ENCODE results near the gene VWA7. TPM values are rescaled to one million over a fixed set of nuclear protein-coding genes. Genes with fewer than 3 reads are reported as not detected.
A peak's percentile ranks its signal among the peaks of the same experiment; 100 is the strongest.

VWA7 gene
- total and polyA plus RNA-seq, 9 donors: 0.71 to 2.1 (median 1.6) TPM

DNA sequence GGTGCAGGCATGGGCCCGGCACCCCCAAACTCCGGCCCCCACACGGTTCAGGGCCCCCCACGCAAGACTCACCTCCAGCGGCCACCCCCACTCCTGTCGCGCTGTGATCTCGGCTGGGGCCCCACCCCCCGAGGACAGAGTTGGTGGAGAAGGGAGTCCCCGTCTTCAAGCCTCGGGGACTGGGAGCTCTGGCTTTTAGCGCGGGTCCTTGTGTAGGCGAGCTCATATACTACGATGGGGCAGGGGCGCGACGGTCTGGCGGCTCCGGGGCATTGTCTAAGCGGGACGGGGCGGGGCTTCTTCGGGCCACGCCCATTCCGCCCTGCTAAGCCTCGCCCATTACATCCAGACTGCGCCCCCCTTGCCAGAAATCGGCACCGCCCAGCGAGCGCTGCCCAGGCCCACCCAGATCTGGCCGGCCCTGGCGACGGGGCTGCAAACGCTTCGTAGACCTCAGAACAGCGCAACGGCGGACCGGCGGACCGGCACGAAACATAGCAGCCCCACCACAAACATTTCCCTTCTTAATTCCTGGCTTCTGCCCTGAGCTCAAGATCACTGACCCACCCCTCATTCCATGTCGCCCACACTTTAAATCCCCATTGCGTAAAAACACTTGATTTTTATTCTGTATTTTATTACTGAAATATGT, 47.0 kb downstream of the VWA7 start:
- Histone ChIP-seq H3K4me3 (ENCODE audit: low read length) (peak overlapping the region; percentile 99), H3K27me3 (ENCODE audit: control insufficient read depth, insufficient read depth, low read length) (no peaks in the 10 kb centered on the region), H3K36me3 (ENCODE audit: control insufficient read depth, insufficient read depth, low read length) (peaks cover 76% of the 10 kb centered on the region), H3K4me1 (ENCODE audit: control insufficient read depth, insufficient read depth, low read length) (peaks cover 40% of the 10 kb centered on the region), H3K9me3 (replicated peaks; ENCODE audit: control insufficient read depth, low read depth, low read length) (no peaks in the 10 kb centered on the region), H3K27ac (ENCODE audit: low read length) (peak overlapping the region; percentile 100)
- DNase-seq: peak; percentile 97
- WGBS (ENCODE audit: insufficient coverage): under 1% methylated on average over 30 of the region's 46 CpGs

DNA sequence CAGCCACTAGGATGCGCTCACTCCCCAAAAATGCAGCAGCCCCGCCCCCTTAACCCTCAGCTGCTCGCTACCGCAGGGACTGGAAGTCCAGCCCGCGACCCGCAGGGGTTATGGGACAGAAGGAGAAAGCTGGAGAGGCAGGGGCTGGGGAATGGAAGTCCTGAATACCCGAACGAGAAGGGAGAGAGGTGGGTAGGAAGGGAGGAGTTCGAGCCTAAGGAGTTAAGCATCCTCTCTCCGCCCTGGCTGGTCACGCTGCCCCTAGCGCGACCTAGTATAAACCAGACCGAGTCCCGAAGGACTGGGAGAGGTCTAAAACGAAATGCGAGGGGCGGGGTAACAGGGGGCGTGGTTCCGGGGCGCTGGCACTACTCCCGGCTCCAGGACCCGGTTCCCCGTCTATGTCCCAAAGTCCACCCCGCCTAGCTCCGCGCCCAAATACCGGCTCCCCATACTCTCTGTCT, 47.6 kb downstream of the VWA7 start:
- 0% methylated on average over 20 of the region's 29 CpGs for WGBS (ENCODE audit: insufficient coverage)
- H3K27ac ChIP-seq (ENCODE audit: low read length): peak overlapping the region; percentile 100
- peaks cover 35% of the 10 kb centered on the region for H3K4me1 ChIP-seq (ENCODE audit: control insufficient read depth, insufficient read depth, low read length)
- H3K4me3 ChIP-seq (ENCODE audit: low read length): peak overlapping the region; percentile 99
- H3K9me3 ChIP-seq (replicated peaks; ENCODE audit: control insufficient read depth, low read depth, low read length): no peaks in the 10 kb centered on the region
- peak; percentile 98 for DNase-seq
- H3K27me3 ChIP-seq (ENCODE audit: control insufficient read depth, insufficient read depth, low read length): no peaks in the 10 kb centered on the region
- H3K36me3 ChIP-seq (ENCODE audit: control insufficient read depth, insufficient read depth, low read length): peaks cover 77% of the 10 kb centered on the region

DNA sequence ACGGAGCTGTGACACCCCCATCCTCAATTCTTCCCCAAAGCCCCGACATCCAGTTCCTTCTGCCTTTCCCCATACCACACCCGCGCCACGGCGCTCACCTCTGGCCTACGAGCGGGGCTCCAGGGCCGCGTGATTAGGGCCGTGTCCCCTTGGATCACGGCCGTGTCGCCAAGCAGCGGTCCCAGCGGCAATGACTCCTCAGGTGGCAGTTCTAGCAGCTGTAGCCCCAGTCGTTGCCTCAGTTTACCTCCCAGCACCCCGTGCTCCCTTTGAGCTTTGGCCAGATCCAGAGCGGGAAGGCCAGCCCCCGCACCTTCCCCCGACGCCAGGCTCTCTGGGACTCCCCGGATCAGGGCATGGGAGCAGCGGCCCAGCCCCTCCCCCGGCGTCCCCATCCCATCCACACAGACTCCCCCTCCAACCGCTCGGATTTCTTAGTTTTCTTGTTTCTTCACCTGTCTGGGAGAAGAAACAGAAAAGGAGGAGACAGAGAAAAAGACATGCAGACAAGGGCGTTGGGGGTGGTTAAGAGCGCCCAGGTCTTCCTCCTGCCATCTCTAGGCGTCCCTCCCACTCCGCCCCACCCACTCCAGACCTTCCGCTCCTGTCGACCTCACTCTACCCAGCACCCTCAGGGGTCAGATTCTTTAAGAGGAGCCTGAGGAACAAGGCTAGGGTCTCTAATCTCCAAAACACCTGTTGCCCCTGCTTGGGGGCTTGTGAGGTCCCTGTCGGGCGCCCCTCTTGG, 48.2 kb downstream of the VWA7 start, which contains the start of gene DDAH2:
DDAH2 (minus strand) TSS at position 533 of the 748 bp plus-strand sequence; CDS start at position 395, 138 bp downstream.
- Histone ChIP-seq H3K9me3 (replicated peaks; ENCODE audit: control insufficient read depth, low read depth, low read length) (no peaks in the 10 kb centered on the region), H3K27me3 (ENCODE audit: control insufficient read depth, insufficient read depth, low read length) (no peaks in the 10 kb centered on the region), H3K36me3 (ENCODE audit: control insufficient read depth, insufficient read depth, low read length) (peaks cover 78% of the 10 kb centered on the region), H3K4me3 (ENCODE audit: low read length) (peak within 1 kb of the TSS; percentile 99), H3K27ac (ENCODE audit: low read length) (peak within 1 kb of the TSS; percentile 100), H3K4me1 (ENCODE audit: control insufficient read depth, insufficient read depth, low read length) (peaks cover 29% of the 10 kb centered on the region)
- 13% methylated on average over 25 of the region's 36 CpGs for WGBS (ENCODE audit: insufficient coverage)
- DNase-seq: peak; percentile 40

DNA sequence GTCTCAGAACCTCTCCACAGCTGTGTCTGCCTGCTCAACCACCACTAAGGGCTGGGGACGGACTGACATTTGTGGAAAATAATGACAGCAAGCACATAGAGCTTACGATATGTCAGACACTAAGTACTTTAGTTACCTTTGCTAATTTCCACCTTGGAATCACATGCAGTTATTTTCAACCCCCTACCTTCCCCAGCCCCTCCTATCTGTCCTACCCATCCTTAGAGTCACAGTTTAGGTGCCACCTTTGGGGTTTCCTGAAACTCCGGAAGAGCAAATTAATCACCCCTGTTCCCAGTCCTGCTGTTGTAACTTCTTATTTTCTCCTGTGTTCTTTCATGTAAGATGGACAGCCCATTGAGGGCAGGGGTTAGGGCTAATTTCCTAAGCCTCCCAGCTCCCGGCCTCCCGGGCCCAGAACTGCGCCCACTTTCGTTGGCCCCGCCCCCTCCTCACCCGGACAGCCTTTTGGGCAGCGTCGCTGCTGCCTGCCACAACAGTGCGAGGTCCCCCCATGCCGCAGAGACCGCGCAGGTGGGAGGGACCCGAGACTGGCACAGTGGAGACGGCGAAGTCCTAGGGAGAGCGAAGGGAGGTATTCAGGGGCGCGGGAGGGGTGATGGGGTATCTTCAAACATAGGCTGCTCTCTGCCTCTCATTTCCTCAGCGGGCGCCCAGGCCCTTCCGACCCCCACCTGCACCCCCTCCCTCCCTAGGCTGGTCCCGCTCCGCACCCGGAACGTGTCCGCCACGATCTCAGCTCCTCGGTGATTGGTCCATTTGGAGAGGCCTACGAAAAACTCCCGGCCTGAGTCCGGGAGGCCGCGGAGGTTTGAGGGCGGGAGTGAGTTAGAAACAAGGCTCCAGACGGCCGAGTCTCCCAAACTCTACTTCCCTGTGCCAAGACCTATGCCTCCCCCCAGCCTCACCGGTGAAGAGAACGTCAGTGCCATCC, 49.1 kb downstream of the VWA7 start:
- peak overlapping the region; percentile 100 for H3K27ac ChIP-seq (ENCODE audit: low read length)
- H3K9me3 ChIP-seq (replicated peaks; ENCODE audit: control insufficient read depth, low read depth, low read length): no peaks in the 10 kb centered on the region
- peaks cover 29% of the 10 kb centered on the region for H3K4me1 ChIP-seq (ENCODE audit: control insufficient read depth, insufficient read depth, low read length)
- H3K36me3 ChIP-seq (ENCODE audit: control insufficient read depth, insufficient read depth, low read length): peaks cover 70% of the 10 kb centered on the region
- peak overlapping the region; percentile 99 for H3K4me3 ChIP-seq (ENCODE audit: low read length)
- peak; percentile 36 for DNase-seq
- no peaks in the 10 kb centered on the region for H3K27me3 ChIP-seq (ENCODE audit: control insufficient read depth, insufficient read depth, low read length)
- WGBS (ENCODE audit: insufficient coverage): 64% methylated on average over 21 of the region's 41 CpGs

DNA sequence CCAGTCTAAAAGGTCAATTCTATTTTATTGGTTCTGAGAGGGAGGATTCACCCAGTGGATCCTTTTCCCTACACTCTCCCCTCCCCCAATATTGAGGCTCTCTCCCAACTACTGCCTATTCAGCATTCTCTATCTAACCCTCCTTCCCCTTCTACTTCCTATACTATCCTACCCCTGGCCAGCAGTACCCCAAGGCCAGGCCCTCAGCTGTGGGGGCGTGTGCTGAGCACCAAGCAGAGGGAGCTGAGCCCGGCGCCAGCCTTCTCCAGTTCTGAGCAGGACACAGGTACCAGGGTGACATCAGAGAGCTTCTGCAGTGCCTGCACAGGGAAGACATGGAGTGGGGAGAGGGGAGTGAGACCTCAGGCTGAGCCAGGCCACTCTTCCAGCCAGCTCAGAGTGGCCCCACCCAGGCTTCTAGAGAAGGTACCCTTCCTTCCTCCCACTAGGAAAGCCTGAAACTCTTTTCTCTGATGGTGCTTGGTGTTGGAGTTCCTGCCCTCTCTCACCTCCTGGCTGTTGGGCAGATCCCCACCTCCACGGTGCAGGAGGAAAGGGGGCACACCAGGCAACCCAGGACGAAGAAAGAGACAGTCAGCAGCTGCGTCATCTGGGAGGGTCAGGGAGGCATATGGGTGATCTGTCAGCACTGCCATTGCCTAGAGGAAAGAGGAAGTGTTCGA, 50.0 kb downstream of the VWA7 start:
- Histone ChIP-seq H3K4me3 (ENCODE audit: low read length) (no peak overlapping the region), H3K27ac (ENCODE audit: low read length) (peak overlapping the region; percentile 65), H3K27me3 (ENCODE audit: control insufficient read depth, insufficient read depth, low read length) (no peaks in the 10 kb centered on the region), H3K36me3 (ENCODE audit: control insufficient read depth, insufficient read depth, low read length) (peaks cover 63% of the 10 kb centered on the region), H3K9me3 (replicated peaks; ENCODE audit: control insufficient read depth, low read depth, low read length) (no peaks in the 10 kb centered on the region), H3K4me1 (ENCODE audit: control insufficient read depth, insufficient read depth, low read length) (peaks cover 29% of the 10 kb centered on the region)
- peak; percentile 65 for DNase-seq
- 82% methylated on average over 6 of the region's 7 CpGs for WGBS (ENCODE audit: insufficient coverage)

DNA sequence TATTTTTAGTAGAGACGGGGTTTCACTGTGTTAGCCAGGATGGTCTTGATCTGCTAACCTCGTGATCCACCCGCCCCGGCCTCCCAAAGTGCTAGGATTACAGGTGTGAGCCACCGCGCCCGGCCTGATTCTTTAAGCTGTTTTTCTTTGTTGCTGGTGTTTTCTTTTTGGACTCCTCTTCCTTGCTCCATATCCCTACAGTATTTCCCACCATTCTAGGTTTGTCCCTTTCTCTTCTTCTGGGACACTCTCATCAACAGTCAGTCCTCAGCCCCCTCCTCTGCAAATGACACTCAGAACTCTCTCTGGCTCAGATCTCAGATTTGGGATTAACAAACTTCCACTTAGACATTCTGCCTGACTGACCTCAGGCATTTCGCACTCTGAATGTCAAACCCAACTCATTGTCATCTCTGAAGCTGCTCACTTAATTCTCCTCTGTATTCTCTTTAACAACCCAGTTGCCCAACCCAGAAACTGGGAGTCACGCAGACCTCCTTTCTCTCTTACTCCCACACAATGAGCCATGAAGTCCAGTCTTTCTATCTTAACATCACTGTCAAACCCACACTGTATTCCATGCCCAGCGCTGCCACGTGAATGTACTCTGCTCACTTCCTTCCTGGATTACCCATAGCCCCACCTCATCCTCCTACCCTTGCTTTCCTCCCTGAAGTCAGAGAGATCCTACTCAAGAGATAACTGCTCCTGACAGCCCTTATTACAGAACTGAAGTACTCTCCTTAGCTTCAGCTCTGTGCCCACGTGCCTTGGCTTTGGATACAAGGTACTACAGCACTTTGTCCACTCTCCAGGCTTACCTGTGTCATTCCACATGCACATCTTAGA, 51.4 kb downstream of the VWA7 start:
- Histone ChIP-seq H3K9me3 (replicated peaks; ENCODE audit: control insufficient read depth, low read depth, low read length) (no peaks in the 10 kb centered on the region), H3K4me3 (ENCODE audit: low read length) (no peak overlapping the region), H3K27me3 (ENCODE audit: control insufficient read depth, insufficient read depth, low read length) (no peaks in the 10 kb centered on the region), H3K27ac (ENCODE audit: low read length) (no peak overlapping the region), H3K4me1 (ENCODE audit: control insufficient read depth, insufficient read depth, low read length) (peaks cover 27% of the 10 kb centered on the region), H3K36me3 (ENCODE audit: control insufficient read depth, insufficient read depth, low read length) (peaks cover 50% of the 10 kb centered on the region)
- no peak for DNase-seq
- 94% methylated on average over 8 of the region's 12 CpGs for WGBS (ENCODE audit: insufficient coverage)

DNA sequence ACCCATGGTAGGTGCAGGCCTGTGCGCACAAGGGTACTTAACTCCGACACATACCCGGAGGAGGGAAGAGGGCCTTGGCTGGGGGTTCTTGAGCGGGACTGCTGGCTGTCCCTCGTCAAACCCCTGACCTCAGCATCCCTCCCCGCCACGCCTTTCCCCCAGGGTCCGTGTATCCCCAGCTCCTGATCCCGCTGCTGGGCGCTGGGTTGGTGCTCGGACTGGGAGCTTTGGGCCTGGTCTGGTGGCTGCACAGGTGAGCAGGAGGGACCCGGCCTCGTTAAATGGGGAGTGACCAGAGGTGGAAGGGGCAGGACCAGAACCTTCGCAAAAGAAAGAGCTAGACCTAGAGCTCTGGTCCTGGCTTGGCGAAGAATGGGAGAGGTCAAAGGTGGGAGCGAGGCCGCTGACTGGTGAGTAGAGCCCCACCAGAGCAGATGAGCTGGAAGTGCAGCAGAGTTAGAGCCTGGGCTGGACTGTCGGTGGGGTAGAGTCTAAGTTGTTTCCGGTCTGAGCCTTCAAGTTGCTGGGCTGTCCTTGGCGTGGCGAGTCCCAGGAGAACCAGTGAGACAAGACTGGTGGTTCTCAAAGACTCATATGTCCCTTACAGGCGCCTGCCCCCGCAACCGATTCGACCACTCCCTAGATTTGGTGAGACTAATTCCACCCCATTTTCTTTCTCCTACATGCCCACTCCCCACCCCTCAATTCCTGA, 53.0 kb downstream of the VWA7 start:
- Histone ChIP-seq H3K4me3 (ENCODE audit: low read length) (no peak overlapping the region), H3K27ac (ENCODE audit: low read length) (no peak overlapping the region), H3K27me3 (ENCODE audit: control insufficient read depth, insufficient read depth, low read length) (no peaks in the 10 kb centered on the region), H3K36me3 (ENCODE audit: control insufficient read depth, insufficient read depth, low read length) (peaks cover 45% of the 10 kb centered on the region), H3K9me3 (replicated peaks; ENCODE audit: control insufficient read depth, low read depth, low read length) (no peaks in the 10 kb centered on the region), H3K4me1 (ENCODE audit: control insufficient read depth, insufficient read depth, low read length) (peaks cover 20% of the 10 kb centered on the region)
- WGBS (ENCODE audit: insufficient coverage): 85% methylated on average over 23 of the region's 25 CpGs
- no peak for DNase-seq

DNA sequence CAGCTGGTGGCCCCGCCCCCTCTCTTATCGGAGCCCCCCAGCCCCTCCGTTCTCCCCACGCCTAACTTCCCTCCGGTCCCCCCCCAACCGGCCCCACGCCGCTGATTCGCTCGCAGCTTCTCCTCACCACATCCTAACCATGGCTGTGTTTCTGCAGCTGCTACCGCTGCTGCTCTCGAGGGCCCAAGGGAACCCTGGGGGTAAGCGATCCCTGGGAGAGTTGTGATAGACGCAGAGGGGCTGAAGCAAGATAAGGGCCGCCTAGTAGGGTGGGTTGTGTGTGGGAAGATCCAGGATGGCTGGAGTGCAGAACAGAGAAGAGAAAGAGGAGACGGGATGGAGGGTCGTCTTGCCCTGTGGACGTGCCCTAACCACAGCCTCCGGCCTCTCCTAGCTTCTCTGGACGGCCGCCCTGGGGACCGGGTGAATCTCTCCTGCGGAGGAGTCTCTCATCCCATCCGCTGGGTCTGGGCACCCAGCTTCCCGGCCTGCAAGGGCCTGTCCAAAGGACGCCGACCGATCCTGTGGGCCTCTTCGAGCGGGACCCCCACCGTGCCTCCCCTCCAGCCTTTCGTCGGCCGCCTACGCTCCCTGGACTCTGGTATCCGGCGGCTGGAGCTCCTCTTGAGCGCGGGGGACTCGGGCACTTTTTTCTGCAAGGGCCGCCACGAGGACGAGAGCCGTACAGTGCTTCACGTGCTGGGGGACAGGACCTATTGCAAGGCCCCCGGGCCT, 53.7 kb downstream of the VWA7 start, which contains the start of gene MPIG6B:
MPIG6B (plus strand) TSS at position 129 of the 735 bp plus-strand sequence; CDS start at position 140, 11 bp downstream.
- Histone ChIP-seq H3K4me1 (ENCODE audit: control insufficient read depth, insufficient read depth, low read length) (peaks cover 13% of the 10 kb centered on the region), H3K36me3 (ENCODE audit: control insufficient read depth, insufficient read depth, low read length) (peaks cover 41% of the 10 kb centered on the region)

More for the DNA sequence above, 53.7 kb downstream of the VWA7 start, which contains the start of gene MPIG6B:
- no peak within 1 kb of the TSS for H3K27ac ChIP-seq (ENCODE audit: low read length)
- 70% methylated on average over 31 of the region's 46 CpGs for WGBS (ENCODE audit: insufficient coverage)
- H3K27me3 ChIP-seq (ENCODE audit: control insufficient read depth, insufficient read depth, low read length): no peaks in the 10 kb centered on the region
- no peak within 1 kb of the TSS for H3K4me3 ChIP-seq (ENCODE audit: low read length)
- no peaks in the 10 kb centered on the region for H3K9me3 ChIP-seq (replicated peaks; ENCODE audit: control insufficient read depth, low read depth, low read length)
- no peak for DNase-seq
